Stimulated activated naive CD8-positive, alpha-beta T cell treated with anti-CD3 and anti-CD28 coated beads, Interleukin-15, Interleukin-2, amounts not matched to agents 100 ng/mL and 50 ng/mL, for 24 hours (primary cell): ENCODE data around the gene BAZ2B.
"Not testable (repeated sequence)": the region's sequence is repeated elsewhere in the genome, so short reads cannot be mapped to it uniquely, and the experiment has no call there.

Experiments used
- H3K27ac Mint-ChIP-seq: one replicate; pipeline ENCODE4 v1.8.0; 2021; ENCODE audit warnings: mild to moderate bottlenecking, mixed read lengths
- H3K27me3 Mint-ChIP-seq: one replicate; pipeline ENCODE4 v1.8.0; 2021; ENCODE audit warnings: mixed read lengths
- H3K36me3 Mint-ChIP-seq: one replicate; pipeline ENCODE4 v1.8.0; 2021; ENCODE audit warnings: low read depth, mixed read lengths
- H3K4me1 Mint-ChIP-seq: one replicate; pipeline ENCODE4 v1.8.0; 2021; ENCODE audit warnings: low read depth, mixed read lengths
- H3K4me3 Mint-ChIP-seq: one replicate; pipeline ENCODE4 v1.8.0; 2021; ENCODE audit warnings: mild to moderate bottlenecking, mixed read lengths
- H3K9me3 Mint-ChIP-seq: one replicate; pipeline ENCODE4 v1.8.0; 2021; ENCODE audit warnings: mixed read lengths

Gene BAZ2B

GRCh38 chr2:159625628-159626027, 9.3 kb upstream of the BAZ2B start:
- not testable (repeated sequence) for H3K4me3 Mint-ChIP-seq, H3K9me3 Mint-ChIP-seq, H3K36me3 Mint-ChIP-seq, H3K27me3 Mint-ChIP-seq, H3K4me1 Mint-ChIP-seq, H3K27ac Mint-ChIP-seq

- Mint-ChIP-seq H3K9me3 (no peaks in the 10 kb centered on the region), H3K27ac (no peak overlapping the region), H3K4me3 (no peak overlapping the region), H3K36me3 (no peaks in the 10 kb centered on the region), H3K27me3 (no peaks in the 10 kb centered on the region), H3K4me1 (no peaks in the 10 kb centered on the region)
These were observed 7.1 kb upstream of the BAZ2B start for GRCh38 chr2:159623436-159623835.

DNA sequence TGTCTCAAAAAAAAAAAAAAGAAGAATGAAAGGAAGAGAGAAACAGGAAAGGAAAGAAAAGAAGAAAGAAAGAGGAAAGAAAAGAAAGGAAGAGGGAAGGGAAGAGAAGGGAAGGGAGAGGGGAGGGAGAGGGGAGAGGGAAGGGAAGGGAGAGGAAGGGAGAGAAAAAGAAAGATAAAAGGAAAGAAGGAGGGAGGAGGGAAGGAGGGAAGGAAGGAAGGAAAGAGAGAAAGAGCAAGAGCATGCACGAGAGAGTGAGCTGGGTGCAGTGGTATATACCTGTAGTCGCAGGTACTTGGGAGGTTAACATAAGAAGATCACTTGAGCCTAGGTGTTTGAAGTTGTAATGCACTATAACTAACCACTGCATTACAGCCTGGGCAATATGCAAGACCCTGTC, 6.6 kb upstream of the BAZ2B start:
- Mint-ChIP-seq H3K27me3 (peaks cover 2% of the 10 kb centered on the region), H3K27ac (no peak overlapping the region), H3K9me3 (no peaks in the 10 kb centered on the region), H3K36me3 (no peaks in the 10 kb centered on the region), H3K4me3 (no peak overlapping the region), H3K4me1 (no peaks in the 10 kb centered on the region)

- no peaks in the 10 kb centered on the region for H3K9me3 Mint-ChIP-seq
- peaks cover 20% of the 10 kb centered on the region for H3K27me3 Mint-ChIP-seq
- H3K27ac Mint-ChIP-seq: no peak overlapping the region
- H3K4me1 Mint-ChIP-seq: peaks cover 8% of the 10 kb centered on the region
- no peak overlapping the region for H3K4me3 Mint-ChIP-seq
- no peaks in the 10 kb centered on the region for H3K36me3 Mint-ChIP-seq
These were observed 4.4 kb upstream of the BAZ2B start for GRCh38 chr2:159620796-159621195.

DNA sequence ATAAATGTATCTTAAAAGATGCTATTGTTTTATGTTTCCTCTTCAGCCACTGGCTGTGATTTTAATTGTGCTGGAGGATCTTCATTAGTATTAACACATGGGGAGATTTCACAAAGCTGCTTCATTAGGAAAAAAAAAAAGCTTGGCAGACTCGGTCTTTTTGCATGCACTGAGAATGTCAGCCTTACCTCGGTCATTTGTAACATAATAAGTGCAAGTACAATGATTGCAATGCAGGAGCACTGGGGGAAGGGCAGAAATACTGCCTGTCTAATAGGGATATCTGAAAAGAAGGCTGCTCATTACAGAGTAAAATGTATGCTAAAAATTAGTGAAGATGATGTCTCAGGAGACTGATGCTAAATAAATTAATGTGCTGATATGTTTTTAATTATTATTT, 1.3 kb upstream of the BAZ2B start:
- Mint-ChIP-seq H3K4me1 (peaks cover 15% of the 10 kb centered on the region), H3K27me3 (peaks cover 28% of the 10 kb centered on the region), H3K4me3 (no peak overlapping the region)

GRCh38 chr2:159617100-159617499, 752 bp upstream of the BAZ2B start:
- no peak overlapping the region for H3K27ac Mint-ChIP-seq
- no peak overlapping the region for H3K4me3 Mint-ChIP-seq
- H3K4me1 Mint-ChIP-seq: peaks cover 15% of the 10 kb centered on the region
- no peaks in the 10 kb centered on the region for H3K9me3 Mint-ChIP-seq
- no peaks in the 10 kb centered on the region for H3K36me3 Mint-ChIP-seq
- H3K27me3 Mint-ChIP-seq: peaks cover 31% of the 10 kb centered on the region

More for the DNA sequence above, 1.3 kb upstream of the BAZ2B start:
- Mint-ChIP-seq H3K9me3 (no peaks in the 10 kb centered on the region), H3K27ac (no peak overlapping the region), H3K36me3 (no peaks in the 10 kb centered on the region)

GRCh38 chr2:159615367-159616285, 722 bp downstream of the BAZ2B start:
- peaks cover 15% of the 10 kb centered on the region for H3K4me1 Mint-ChIP-seq
- H3K9me3 Mint-ChIP-seq: no peaks in the 10 kb centered on the region
- no peaks in the 10 kb centered on the region for H3K36me3 Mint-ChIP-seq
- peaks cover 31% of the 10 kb centered on the region for H3K27me3 Mint-ChIP-seq
- H3K4me3 Mint-ChIP-seq: peak overlapping the region; percentile 87
- H3K27ac Mint-ChIP-seq: peak overlapping the region; percentile 68

GRCh38 chr2:159614534-159615366, 1.6 kb downstream of the BAZ2B start:
- Mint-ChIP-seq H3K9me3 (no peaks in the 10 kb centered on the region), H3K36me3 (no peaks in the 10 kb centered on the region), H3K4me3 (peak overlapping the region; percentile 87), H3K27ac (peak overlapping the region; percentile 68), H3K27me3 (peaks cover 31% of the 10 kb centered on the region), H3K4me1 (peaks cover 15% of the 10 kb centered on the region)

DNA sequence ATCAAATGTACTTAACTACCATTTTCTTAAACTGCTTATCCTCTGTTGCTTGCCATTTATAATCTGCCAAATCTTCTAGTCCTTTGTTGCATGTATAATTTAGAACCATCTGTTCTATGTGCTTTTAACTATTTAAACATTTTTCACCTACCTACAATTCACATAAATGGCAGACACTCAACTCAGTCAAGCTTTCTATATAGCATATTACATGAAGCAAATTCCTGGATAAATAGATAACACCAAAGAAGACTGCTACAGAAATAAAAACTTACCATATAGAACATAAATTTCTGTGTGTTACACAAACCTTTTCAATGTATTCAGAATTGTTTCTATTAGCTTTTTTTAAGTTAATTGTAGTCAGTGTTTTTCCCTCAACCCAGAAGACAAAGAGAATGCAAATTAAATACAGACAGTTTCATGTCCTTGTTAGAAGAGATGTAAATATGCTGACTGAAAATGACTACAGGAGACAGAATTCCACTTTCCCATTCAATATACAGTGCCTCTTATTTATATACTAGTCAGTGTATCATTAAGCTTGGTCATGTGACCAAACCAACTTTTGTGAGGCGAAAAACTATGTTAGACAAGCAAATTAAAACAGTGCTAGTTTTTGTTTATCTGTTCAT, 2.6 kb downstream of the BAZ2B start:
- Mint-ChIP-seq H3K27ac (no peak overlapping the region), H3K27me3 (peaks cover 31% of the 10 kb centered on the region), H3K36me3 (no peaks in the 10 kb centered on the region), H3K4me3 (no peak overlapping the region), H3K4me1 (peaks cover 15% of the 10 kb centered on the region), H3K9me3 (no peaks in the 10 kb centered on the region)

DNA sequence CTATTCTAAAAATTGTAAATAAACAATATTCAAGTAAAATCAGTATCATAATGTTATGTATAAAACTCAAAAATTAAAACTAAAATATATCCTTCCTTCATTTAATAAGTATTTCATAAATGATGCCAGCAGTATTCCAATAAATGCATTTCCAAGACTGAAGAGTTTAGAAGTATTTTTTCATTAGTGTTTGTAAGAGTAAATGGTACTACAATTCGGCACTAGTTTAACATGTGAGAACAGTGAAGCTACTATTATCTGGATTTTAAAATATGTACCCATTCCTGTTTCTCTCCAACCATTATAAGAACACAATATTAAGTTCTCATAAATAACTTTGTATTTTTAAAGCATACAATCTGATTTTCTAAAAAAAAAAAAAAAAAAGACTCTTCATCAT, 3.3 kb downstream of the BAZ2B start:
- Mint-ChIP-seq H3K27me3 (peaks cover 31% of the 10 kb centered on the region), H3K36me3 (no peaks in the 10 kb centered on the region), H3K4me3 (no peak overlapping the region), H3K27ac (no peak overlapping the region), H3K4me1 (peaks cover 15% of the 10 kb centered on the region), H3K9me3 (no peaks in the 10 kb centered on the region)

GRCh38 chr2:159612255-159612901, 4.0 kb downstream of the BAZ2B start:
- Mint-ChIP-seq H3K27ac (no peak overlapping the region), H3K4me3 (no peak overlapping the region), H3K4me1 (peaks cover 15% of the 10 kb centered on the region), H3K27me3 (peaks cover 23% of the 10 kb centered on the region), H3K36me3 (no peaks in the 10 kb centered on the region), H3K9me3 (no peaks in the 10 kb centered on the region)

- no peaks in the 10 kb centered on the region for H3K36me3 Mint-ChIP-seq
- H3K9me3 Mint-ChIP-seq: no peaks in the 10 kb centered on the region
- no peak overlapping the region for H3K4me3 Mint-ChIP-seq
- H3K27me3 Mint-ChIP-seq: peaks cover 10% of the 10 kb centered on the region
- no peak overlapping the region for H3K27ac Mint-ChIP-seq
- H3K4me1 Mint-ChIP-seq: peaks cover 13% of the 10 kb centered on the region
These were observed 6.4 kb downstream of the BAZ2B start for GRCh38 chr2:159609811-159610549.

DNA sequence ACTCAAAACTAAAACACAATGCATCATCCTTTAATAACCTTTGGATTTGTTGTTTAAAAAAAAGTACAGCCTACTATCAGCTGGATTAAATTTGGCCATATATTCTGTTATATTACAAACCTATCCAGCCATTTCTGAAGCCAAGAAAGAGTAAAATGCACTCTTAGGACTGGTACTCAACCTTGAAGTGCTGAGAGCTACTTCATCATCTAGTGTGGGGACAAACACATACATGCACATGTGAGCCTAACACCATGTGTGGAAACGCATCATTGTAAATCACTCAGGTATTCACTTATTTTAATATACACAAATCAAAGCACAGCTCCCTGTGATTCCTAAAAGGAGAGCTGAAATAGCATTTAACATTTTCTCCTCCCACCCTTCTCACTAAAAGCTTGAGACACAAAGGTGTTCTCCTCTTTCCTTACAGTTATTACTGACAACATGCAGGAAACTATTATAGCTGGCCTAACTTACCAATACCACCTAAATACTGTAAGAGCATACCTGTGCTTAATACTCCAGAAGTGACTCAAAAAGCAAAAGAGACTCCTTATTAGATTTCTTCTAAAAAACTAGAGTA, 7.5 kb downstream of the BAZ2B start:
- no peaks in the 10 kb centered on the region for H3K36me3 Mint-ChIP-seq
- H3K27ac Mint-ChIP-seq: no peak overlapping the region
- H3K27me3 Mint-ChIP-seq: peaks cover 3% of the 10 kb centered on the region
- peaks cover 6% of the 10 kb centered on the region for H3K4me1 Mint-ChIP-seq
- no peak overlapping the region for H3K4me3 Mint-ChIP-seq
- H3K9me3 Mint-ChIP-seq: no peaks in the 10 kb centered on the region

- peaks cover 3% of the 10 kb centered on the region for H3K27me3 Mint-ChIP-seq
- peaks cover 6% of the 10 kb centered on the region for H3K4me1 Mint-ChIP-seq
- no peak overlapping the region for H3K4me3 Mint-ChIP-seq
- H3K36me3 Mint-ChIP-seq: no peaks in the 10 kb centered on the region
- no peak overlapping the region for H3K27ac Mint-ChIP-seq
- H3K9me3 Mint-ChIP-seq: no peaks in the 10 kb centered on the region
These were observed 8.2 kb downstream of the BAZ2B start for GRCh38 chr2:159608108-159608507.
